HG02981 (cell line): Measurements from ENCODE around the gene RGL1.

Source experiments
- ATAC-seq: cut with Tn5 transposase; IDR thresholded peaks from one replicate; pipeline ENCODE4 v1.9.1; 2021; ENCODE audit warnings: mild to moderate bottlenecking, moderate library complexity; ENCODE audit not compliant: unreplicated experiment

RGL1 gene

GRCh38 chr1:183910845-183911244, 105.9 kb downstream of the RGL1 start:
- peak; percentile 25 for ATAC-seq

- ATAC-seq: peak; percentile 81
Observed at GRCh38 chr1:183911285-183911684, 106.4 kb downstream of the RGL1 start.

- peak; percentile 44 for ATAC-seq
Observed at GRCh38 chr1:183912265-183912886, 107.5 kb downstream of the RGL1 start.

DNA sequence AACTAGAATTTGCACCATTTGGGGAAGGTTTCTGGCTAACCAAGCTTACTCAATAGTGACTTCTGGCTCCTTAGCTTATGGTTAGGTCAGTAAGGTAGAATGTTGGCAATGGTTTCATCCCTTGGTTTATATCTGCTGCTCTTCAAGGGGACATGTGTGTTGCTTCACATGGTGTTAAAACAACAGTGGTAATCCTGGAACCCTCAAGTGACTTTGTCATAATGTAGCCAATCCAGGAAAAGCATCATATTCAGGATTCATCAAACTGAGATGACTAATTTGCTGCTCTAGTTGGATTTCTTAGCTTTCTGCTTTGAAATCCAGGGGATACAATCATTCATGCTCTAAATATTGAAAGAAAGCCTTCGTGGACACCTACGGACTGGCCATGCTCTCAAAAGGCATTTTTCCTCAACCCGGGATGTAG, 108.7 kb downstream of the RGL1 start:
- ATAC-seq: no peak

GRCh38 chr1:183914276-183914675, 109.4 kb downstream of the RGL1 start:
- no peak for ATAC-seq

DNA sequence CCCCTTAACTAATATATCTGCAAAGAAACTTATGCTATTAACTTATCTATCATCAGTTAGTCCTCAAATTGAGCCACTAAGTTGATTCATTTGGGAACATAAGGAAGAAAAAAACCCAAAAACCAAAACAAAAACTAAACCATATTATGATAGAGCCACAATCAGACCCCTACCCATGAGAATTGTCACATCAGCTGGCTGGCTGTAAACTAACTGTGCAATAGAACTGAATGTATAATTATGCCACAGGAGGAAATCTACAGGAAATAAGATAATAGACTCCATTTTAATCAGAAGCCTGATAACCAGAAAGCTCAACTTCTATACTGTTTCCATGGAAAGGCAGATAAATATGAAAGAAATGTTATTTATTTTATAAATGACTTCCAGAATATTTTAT, 110.0 kb downstream of the RGL1 start:
- ATAC-seq: no peak

GRCh38 chr1:183915625-183916510, 110.9 kb downstream of the RGL1 start:
- peak; percentile 42 for ATAC-seq

GRCh38 chr1:183916574-183916973, 111.7 kb downstream of the RGL1 start:
- ATAC-seq: no peak

DNA sequence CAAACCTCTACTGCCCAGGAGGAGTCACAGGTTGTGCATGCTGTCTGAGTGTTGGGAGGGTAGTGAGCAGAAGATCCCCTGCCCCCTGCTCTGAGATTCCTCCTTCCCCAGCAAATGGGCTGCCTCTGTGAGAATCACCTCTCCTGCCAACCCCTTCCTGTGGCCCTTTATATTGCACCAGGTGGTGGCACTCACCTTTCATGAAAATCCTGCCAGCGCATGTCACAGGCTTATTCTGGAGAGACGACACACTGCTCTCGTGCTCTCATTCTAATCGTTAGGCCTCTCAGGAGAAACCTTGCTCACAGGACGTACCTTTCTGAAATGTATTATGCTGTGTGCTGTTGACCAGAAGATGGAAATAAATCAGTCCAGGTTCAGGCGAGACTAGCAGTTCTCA, 113.7 kb downstream of the RGL1 start:
- no peak for ATAC-seq

- no peak for ATAC-seq
Observed at GRCh38 chr1:183920651-183921050, 115.7 kb downstream of the RGL1 start.

- no peak for ATAC-seq
Observed at GRCh38 chr1:183922197-183922596, 117.3 kb downstream of the RGL1 start.

DNA sequence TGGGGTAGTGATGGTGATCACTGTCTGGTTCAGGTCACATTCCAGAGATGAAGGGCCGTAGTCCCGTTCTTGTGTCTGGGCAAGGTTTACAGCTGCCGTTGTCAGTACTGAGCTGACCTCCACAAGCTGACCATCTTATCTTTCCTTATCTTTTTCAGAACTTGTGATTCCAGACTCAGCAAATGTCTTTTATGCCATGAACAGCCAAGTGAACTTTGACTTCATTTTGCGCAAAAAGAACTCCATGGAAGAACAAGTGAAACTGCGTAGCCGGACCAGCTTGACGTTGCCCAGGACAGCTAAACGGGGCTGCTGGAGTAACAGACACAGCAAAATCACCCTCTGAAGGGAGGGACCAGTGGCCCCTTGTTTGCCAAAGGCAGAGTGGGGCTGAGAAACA, 121.0 kb downstream of the RGL1 start:
- ATAC-seq: no peak

DNA sequence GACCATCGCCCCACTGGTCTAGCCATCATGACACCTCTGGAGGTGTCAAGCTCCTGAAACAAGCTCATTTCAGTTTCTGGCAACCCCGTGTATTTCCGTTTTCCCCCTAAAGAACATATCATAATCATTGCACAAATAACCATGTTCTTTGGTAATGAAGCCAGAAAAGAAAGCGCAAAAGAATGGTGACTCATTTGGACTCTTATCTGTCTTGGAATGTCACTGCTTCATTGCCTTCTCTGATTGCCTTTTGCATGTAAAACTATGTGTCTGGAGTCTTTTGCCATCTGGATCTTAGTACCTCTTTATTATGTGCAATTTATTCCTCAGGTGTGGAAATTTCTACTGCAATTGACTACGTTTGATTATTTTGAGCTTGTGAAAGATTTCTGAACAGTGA, 122.1 kb downstream of the RGL1 start:
- no peak for ATAC-seq

GRCh38 chr1:183931646-183932271, 126.8 kb downstream of the RGL1 start:
- no peak for ATAC-seq

DNA sequence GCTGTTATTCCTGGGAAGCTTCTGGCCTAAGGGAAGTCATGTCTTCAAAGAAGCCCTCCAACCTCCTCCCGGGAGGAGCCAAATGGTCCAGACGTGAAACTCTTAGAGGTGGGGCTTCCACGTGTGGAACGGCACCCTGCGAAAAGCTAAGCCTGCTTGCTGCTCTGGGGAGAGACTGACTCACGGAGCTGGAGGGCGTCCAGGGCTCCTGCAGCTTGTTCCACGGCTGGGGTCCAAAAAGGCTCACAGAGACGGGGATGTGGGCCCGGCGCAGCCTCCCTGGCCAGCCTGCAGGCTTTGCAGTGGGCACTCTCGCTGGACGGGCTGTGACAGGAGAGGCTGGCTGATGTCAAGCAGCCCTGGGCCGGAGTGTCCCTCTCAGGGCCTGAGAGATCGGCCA, 127.5 kb downstream of the RGL1 start:
- no peak for ATAC-seq

DNA sequence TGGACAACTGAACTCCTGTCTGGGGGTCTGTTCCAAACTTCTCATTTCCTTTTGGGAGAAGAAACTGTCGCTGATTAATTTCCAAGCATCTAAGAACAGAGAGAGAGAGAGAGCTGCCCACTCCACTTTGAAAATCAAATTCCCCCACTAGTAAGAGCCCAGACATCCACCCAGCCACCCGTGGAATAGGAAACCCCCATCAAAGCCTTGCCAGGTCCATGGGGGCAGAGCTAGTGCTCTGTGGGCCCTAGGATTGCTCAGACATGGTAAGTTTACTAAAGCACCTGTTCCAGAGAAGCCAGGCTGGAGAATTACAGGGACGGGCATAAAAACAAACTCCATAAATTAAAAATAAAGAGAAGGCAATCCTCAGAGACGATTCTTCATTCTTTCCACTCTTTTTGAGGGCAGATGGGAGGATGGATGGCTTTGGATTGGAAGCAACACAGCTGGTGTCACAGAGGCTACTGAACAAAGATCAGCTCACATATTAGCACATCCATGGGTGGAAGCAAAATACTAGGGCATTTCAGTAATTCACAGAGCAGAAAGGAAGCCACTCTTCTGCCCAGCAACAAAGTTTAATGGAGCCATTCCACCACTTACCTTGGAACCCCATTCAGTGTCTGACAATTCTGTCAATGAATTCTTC, 128.7 kb downstream of the RGL1 start:
- no peak for ATAC-seq

DNA sequence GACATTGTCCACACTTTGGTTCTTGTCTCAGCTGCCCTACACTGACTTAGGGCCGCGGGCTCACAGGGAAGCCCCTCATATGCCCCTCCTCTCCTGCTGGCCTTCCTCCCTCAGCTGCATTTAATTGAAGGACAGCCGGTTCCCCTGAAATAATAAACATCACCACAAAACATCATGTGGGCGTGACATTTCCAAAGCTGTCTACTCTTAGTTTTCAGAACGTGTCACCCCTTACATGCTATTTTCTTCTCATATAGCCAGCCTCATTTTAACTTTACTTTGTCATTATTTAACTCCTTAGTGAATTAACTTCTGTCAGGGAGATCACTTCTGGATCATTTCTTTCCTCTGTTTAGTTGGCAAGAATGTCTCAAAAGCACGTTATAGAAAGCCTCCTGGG, 129.4 kb downstream of the RGL1 start:
- ATAC-seq: no peak

DNA sequence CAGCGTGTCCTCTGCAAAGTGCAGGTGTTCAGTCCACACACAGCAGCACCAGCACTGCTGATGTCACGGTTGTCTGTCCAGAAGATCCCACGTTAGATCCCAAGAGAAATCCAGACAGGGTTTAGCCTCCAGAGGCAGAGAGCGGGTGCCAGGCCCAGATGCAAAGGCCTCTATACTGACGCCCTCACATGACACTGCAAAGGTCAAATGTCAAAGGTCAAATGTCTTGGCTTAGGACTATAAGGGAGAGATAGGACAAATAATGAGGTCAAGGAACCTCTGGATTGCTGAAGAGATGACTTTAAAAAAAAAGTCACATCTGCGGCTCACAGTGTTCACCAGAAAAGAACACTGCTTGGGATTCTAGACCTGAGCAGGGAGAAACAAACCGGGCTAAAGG, 131.1 kb downstream of the RGL1 start:
- ATAC-seq: no peak

- no peak for ATAC-seq
Observed at GRCh38 chr1:183936791-183937190, 131.9 kb downstream of the RGL1 start.

GRCh38 chr1:183937611-183938010, 132.7 kb downstream of the RGL1 start:
- no peak for ATAC-seq

DNA sequence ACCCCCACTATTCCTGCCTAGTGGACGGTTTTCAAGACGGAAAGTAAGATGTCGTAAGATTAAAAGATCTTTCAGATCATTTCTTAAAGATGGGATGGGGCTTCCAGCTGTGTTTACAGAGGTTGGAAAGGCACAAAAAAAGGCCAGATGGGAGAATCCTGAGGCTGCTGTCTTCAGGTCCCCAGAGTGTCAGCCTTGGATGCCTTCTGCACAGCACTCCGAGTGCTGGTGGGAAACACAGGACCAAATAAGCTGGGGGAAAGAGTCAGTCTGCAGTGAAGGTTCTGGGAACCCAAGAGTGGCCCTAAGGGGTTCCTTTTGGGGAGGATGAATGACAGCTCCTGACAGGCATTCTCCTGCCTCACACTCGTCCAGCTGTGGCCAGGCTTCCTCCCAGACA, 136.1 kb downstream of the RGL1 start:
- no peak for ATAC-seq
